HL-60 (cell line): ENCODE measurements around the gene CITED2.

Experiments used
- CTCF ChIP-seq: IDR thresholded peaks from one replicate; pipeline ENCODE4 v1.5.1; 2011; ENCODE audit warnings: low read length, control low read depth, inconsistent platforms; ENCODE audit not compliant: insufficient read depth
- POLR2AphosphoS5 ChIP-seq: IDR thresholded peaks from 2 replicates; pipeline ENCODE4 v1.6.1; 2012; ENCODE audit warnings: low read depth
- REST ChIP-seq: IDR thresholded peaks from 2 replicates; pipeline ENCODE4 v1.6.1; 2012; ENCODE audit warnings: low read depth; ENCODE audit not compliant: insufficient replicate concordance

GRCh38 chr6:139395371-139395770, 20.9 kb upstream of the CITED2 start:
- no peak for TF ChIP-seq CTCF
- no peak for TF ChIP-seq POLR2AphosphoS5
- no peak for TF ChIP-seq REST
